Measurements from ENCODE around the gene CBX2.
A peak's percentile ranks its signal among the peaks of the same experiment; 100 is the strongest.

The CBX2 gene

GRCh38 chr17:79738643-79739042 is 39.3 kb upstream of the CBX2 start:
- Mint-ChIP-seq H3K27me3 (peaks cover 57 to 66% of the 10 kb centered on the region in 2 donors), H3K4me1 (peaks cover 6 to 18% of the 10 kb centered on the region in 2 donors), H3K4me3 (no peak overlapping the region), H3K36me3 (no peaks in the 10 kb centered on the region), H3K27ac (no peak overlapping the region), H3K9me3 (no peaks in the 10 kb centered on the region)
- ATAC-seq (replicated peaks) (no peak), DNase-seq (no peak)

DNA sequence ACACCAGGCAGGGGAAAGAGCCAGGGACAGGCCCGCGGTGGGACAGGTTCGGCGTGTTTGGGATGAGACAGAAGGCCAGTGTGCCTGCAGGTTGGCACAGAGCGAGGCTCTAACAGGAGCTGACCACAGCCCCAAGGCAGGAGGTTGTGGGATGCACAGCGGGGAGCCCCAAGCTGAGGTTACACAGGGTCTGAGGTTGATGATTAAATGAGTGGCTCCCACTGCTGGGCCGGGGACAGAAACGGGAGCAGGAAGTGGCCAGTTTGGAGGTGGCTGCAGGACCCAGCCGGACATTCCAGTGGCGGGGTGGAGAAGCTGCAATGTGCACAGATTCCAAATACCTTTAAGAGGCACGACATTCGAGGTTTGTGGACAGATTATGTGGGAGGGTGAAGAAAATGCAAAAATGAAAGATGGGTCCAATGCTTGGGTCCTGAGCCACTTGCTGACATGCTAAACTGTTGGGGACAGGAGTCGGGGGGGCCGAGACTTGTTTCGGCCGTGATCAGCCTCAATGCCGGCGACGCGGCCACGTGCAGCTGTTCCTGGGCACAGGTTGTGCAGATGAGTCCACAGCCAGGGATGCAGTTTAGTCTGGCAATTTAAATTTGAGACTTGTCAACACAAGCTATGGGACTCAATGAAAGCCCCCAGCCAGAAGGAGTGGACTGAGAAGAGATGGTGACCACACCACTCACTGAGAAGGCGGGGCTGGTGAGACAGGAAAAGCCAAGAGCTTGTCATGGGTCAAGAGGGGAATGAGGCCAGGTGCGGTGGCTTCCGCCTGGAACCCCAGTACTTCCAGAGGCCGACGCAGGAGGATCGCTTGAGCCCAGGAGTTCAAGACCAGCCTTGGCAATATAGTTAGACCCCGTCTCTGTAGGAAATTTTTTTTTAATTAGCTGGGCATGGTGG is 38.5 kb upstream of the CBX2 start:
- Mint-ChIP-seq H3K27ac (no peak overlapping the region), H3K36me3 (no peaks in the 10 kb centered on the region), H3K4me1 (peaks cover 6 to 17% of the 10 kb centered on the region in 2 donors), H3K27me3 (peaks cover 57 to 66% of the 10 kb centered on the region in 2 donors), H3K4me3 (no peak overlapping the region), H3K9me3 (no peaks in the 10 kb centered on the region)
- ATAC-seq (replicated peaks) (no peak), DNase-seq (no peak)

GRCh38 chr17:79740413-79740812 is 37.5 kb upstream of the CBX2 start:
- H3K4me3 Mint-ChIP-seq = no peak overlapping the region
- H3K36me3 Mint-ChIP-seq = no peaks in the 10 kb centered on the region
- H3K27me3 Mint-ChIP-seq = peaks cover 57 to 72% of the 10 kb centered on the region in 2 donors
- H3K9me3 Mint-ChIP-seq = no peaks in the 10 kb centered on the region
- peak overlapping the region; percentile 16 for H3K27ac Mint-ChIP-seq
- DNase-seq (no peak), ATAC-seq (replicated peaks) (no peak)
- peaks cover 6 to 17% of the 10 kb centered on the region in 2 donors for H3K4me1 Mint-ChIP-seq

- Mint-ChIP-seq H3K36me3 (no peaks in the 10 kb centered on the region), H3K27ac (no peak overlapping the region), H3K27me3 (peaks cover 61 to 73% of the 10 kb centered on the region in 2 donors), H3K4me3 (no peak overlapping the region), H3K4me1 (peaks cover 7 to 20% of the 10 kb centered on the region in 2 donors), H3K9me3 (no peaks in the 10 kb centered on the region)
- DNase-seq = no peak
- no peak for ATAC-seq (replicated peaks)
Measured at GRCh38 chr17:79741401-79741750, 36.6 kb upstream of the CBX2 start.

DNA sequence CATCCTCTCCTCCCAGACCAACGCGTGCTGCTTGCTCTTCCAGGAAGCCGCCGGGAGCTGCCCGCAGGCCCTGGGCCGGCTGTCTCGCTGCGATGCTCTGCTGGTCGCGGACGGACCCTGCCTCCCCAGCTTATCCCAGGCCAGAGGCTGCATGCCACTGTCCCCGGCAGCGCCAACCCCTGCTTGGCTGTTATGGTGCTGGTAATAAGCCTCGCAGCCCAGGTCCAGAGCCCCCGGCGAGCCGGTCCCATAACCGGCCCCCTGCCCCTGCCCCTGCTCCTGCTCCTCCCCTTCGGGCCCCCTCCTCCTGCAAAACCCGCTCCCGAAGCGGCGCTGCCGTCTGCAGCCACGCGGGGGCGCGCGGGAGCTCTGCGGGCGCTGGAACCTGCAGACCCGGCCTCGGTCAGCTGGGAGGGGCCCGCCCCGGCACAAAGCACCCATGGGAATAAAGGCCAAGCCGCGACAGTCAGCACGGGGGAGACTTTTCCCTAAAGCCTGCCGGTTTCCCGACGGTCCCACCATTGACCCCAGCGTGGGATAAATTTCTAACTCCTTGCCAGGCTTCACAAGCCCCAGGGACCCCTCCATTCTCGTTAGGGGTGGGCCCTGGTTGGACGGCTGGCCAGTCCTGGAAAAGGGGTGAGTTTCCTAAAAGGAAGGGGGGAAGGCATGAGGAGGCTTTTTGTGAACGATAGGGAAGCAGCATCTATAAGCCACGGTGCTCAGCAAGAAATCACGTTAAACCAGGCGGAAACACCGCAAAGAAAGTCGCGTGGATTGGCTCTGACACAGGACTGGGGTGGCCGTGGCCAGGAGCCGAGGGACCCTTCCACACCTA is 36.0 kb upstream of the CBX2 start:
- Mint-ChIP-seq H3K4me3 (no peak overlapping the region), H3K27me3 (peaks cover 65 to 75% of the 10 kb centered on the region in 2 donors), H3K9me3 (no peaks in the 10 kb centered on the region), H3K4me1 (peaks cover 8 to 26% of the 10 kb centered on the region in 2 donors), H3K36me3 (no peaks in the 10 kb centered on the region), H3K27ac (no peak overlapping the region)
- ATAC-seq (replicated peaks) (peak; percentile 63 to 71), DNase-seq (peak; percentile 60)

GRCh38 chr17:79742589-79742918 is 35.4 kb upstream of the CBX2 start:
- Mint-ChIP-seq H3K9me3 (no peaks in the 10 kb centered on the region), H3K27ac (no peak overlapping the region), H3K4me1 (peaks cover 11 to 32% of the 10 kb centered on the region in 2 donors), H3K36me3 (no peaks in the 10 kb centered on the region), H3K27me3 (peaks cover 70 to 74% of the 10 kb centered on the region in 2 donors), H3K4me3 (no peak overlapping the region)
- ATAC-seq (replicated peaks) = no peak
- no peak for DNase-seq

DNA sequence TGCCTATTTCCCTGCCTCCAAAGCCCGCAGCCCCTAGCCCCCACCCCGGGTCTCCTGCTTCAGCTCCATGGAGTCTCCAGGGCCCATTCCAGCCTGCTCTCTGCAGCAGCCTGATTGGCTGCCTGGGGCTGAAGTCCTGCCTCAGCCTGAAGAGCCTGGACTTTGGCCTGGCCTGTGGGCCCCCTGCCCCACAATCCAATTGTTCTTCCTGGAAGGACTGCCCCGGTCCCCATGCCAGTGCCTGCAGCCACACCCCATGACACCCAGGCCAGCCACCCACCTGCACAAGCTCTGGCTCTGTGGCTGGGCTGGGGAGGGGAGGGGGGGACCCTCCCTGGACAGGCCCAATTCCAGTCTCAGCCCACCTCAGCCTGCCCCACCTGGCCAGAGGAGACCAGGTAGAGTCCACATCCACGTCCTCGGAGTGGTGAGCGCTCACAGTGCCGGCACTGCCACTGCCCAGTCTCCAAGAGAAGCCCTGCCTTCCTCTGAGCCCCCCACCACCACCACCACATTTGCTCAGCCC is 34.9 kb upstream of the CBX2 start:
- DNase-seq (no peak), ATAC-seq (replicated peaks) (no peak)
- Mint-ChIP-seq H3K4me1 (peaks cover 15 to 37% of the 10 kb centered on the region in 2 donors), H3K27me3 (peaks cover 70 to 74% of the 10 kb centered on the region in 2 donors), H3K9me3 (no peaks in the 10 kb centered on the region), H3K36me3 (no peaks in the 10 kb centered on the region), H3K4me3 (no peak overlapping the region), H3K27ac (no peak overlapping the region)

DNA sequence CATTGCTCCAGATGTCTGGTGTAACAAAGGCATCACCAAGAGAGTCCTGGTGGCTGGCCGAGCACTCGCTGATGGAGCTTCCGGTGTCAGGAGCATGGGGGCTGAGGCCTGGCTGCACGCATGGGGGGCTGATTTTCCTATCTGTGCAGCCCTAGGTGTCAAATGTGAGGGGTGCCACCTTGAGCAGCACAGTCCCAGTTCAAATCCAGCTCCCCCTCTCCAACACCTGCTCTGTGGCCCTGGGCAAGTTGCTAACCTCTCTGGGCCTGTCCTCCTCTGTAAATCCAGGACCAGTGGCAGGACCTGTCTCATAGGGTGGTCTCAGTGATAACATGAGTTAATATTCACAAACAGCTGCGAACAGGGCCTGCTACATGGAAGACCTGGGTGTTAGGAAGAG is 34.3 kb upstream of the CBX2 start:
- DNase-seq (no peak), ATAC-seq (replicated peaks) (no peak)
- peaks cover 65 to 69% of the 10 kb centered on the region in 2 donors for H3K27me3 Mint-ChIP-seq
- H3K36me3 Mint-ChIP-seq = no peaks in the 10 kb centered on the region
- H3K4me3 Mint-ChIP-seq = no peak overlapping the region
- peaks cover 15 to 37% of the 10 kb centered on the region in 2 donors for H3K4me1 Mint-ChIP-seq
- no peaks in the 10 kb centered on the region for H3K9me3 Mint-ChIP-seq
- no peak overlapping the region for H3K27ac Mint-ChIP-seq

GRCh38 chr17:79745641-79746105 is 32.3 kb upstream of the CBX2 start:
- Mint-ChIP-seq H3K36me3 (no peaks in the 10 kb centered on the region), H3K9me3 (no peaks in the 10 kb centered on the region), H3K4me3 (no peak overlapping the region), H3K27ac (no peak overlapping the region), H3K27me3 (peaks cover 46 to 54% of the 10 kb centered on the region in 2 donors), H3K4me1 (peaks cover 12 to 32% of the 10 kb centered on the region in 2 donors)
- DNase-seq (no peak), ATAC-seq (replicated peaks) (peak in 1 of 2 donors; percentile 6)

GRCh38 chr17:79746889-79747507 is 30.9 kb upstream of the CBX2 start:
- ATAC-seq (replicated peaks) = no peak
- H3K27me3 Mint-ChIP-seq = peaks cover 46 to 53% of the 10 kb centered on the region in 2 donors
- peak overlapping the region; percentile 29 to 48 for H3K4me3 Mint-ChIP-seq

DNA sequence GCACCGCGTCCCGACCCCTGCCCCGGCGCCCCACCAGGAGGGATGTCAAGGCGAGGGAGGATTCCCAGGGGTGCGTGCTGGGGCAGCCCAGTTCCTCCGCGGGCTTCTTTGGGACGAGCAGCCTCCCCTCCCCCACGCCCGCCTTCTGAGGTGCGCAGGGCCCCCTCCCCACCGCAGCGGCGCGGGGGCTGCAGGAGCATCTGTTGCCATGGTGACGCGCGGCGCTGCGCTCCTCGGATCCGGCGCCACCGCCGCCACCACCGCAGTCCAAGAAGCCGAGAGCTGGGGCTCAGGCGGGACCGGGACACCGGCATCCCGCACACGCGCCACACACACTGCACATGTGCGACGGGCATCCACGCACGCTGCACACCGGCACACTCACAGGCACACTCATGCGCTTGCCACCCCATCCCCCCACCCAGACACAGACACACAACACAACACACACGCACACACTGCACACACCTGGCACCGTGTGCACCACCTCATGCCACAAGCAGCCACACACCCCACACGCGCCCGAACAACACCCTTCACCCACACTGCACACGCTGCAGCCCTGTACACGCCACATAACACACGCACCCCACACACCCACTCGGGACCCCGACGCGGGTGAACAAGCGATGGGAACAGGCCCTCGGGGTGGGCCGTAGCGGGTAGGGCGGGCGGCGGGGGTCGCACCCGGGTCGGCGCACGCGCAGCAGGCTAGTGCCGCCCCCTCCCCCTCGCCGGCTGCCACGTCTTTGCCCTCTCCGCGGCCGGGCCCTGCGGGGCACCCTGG is 30.2 kb upstream of the CBX2 start:
- no peak for ATAC-seq (replicated peaks)
- peak overlapping the region; percentile 75 for H3K27ac Mint-ChIP-seq

More at GRCh38 chr17:79746889-79747507, 30.9 kb upstream of the CBX2 start:
- DNase-seq = no peak
- H3K36me3 Mint-ChIP-seq = no peaks in the 10 kb centered on the region
- H3K9me3 Mint-ChIP-seq = no peaks in the 10 kb centered on the region
- H3K4me1 Mint-ChIP-seq = peaks cover 10 to 25% of the 10 kb centered on the region in 2 donors
- peak overlapping the region; percentile 42 for H3K27ac Mint-ChIP-seq

GRCh38 chr17:79748295-79749099 is 29.5 kb upstream of the CBX2 start:
- Mint-ChIP-seq H3K36me3 (no peaks in the 10 kb centered on the region), H3K27ac (no peak overlapping the region), H3K27me3 (peaks cover 41 to 43% of the 10 kb centered on the region in 2 donors), H3K4me1 (peaks cover 10 to 21% of the 10 kb centered on the region in 2 donors), H3K9me3 (no peaks in the 10 kb centered on the region), H3K4me3 (no peak overlapping the region)
- ATAC-seq (replicated peaks) (no peak), DNase-seq (no peak)

More for the DNA sequence above, 30.2 kb upstream of the CBX2 start:
- Mint-ChIP-seq H3K27me3 (peaks cover 42 to 50% of the 10 kb centered on the region in 2 donors), H3K36me3 (no peaks in the 10 kb centered on the region), H3K9me3 (no peaks in the 10 kb centered on the region), H3K4me3 (peak overlapping the region; percentile 62 to 73), H3K4me1 (peaks cover 10 to 21% of the 10 kb centered on the region in 2 donors)
- no peak for DNase-seq
